ENCODE measurements around the gene OR2K2.

DNA sequence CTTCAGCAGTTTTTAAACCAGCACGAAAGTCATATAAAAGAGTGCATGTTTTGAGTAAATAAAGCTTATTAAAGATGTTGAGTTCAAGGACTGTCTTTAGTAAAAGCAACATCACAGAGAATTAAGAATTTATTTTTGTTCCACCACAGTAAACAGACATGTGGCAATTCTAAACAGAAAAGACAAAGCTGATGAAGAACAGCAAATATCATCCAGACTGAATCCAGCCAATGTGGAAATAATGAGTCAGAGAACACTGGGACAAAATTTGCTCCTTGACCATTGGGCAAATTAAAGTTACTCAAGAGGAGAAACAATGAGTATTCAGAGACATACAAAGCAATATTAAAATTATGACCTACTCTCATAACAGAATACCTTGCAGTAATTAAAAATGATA is 28.8 kb downstream of the OR2K2 start:
- no peak for TF ChIP-seq GATA2 (IDR thresholded peaks at IDR 0.05; ENCODE audit: low read depth, low read length)
- no peak for TF ChIP-seq GATA3 (IDR thresholded peaks at IDR 0.05; ENCODE audit: low read depth, low read length)

Measured in SH-SY5Y (cell line).